PFSK-1 (cell line): ENCODE data around the gene NAALADL2.

Source experiments
- FOXP2 ChIP-seq: optimal IDR thresholded peaks from 2 replicates; pipeline ENCODE3; 2011; ENCODE audit warnings: borderline replicate concordance, control low read depth, inconsistent platforms; ENCODE audit not compliant: insufficient read depth; ENCODE audit errors: extremely low read length, extremely low read depth
- POLR2AphosphoS5 ChIP-seq: IDR thresholded peaks from 2 replicates; pipeline ENCODE4 v1.6.1; 2012; ENCODE audit warnings: low read depth, mild to moderate bottlenecking, control low read depth, low read length, moderate library complexity
- SIN3A ChIP-seq: IDR thresholded peaks from 2 replicates; pipeline ENCODE4 v1.6.1; 2012; ENCODE audit warnings: mild to moderate bottlenecking, low read length, moderate library complexity, borderline replicate concordance; ENCODE audit not compliant: insufficient read depth
- TAF1 ChIP-seq: IDR thresholded peaks from 2 replicates; pipeline ENCODE4 v1.6.1; 2012; ENCODE audit warnings: low read length, control low read depth, borderline replicate concordance; ENCODE audit not compliant: insufficient read depth

GRCh38 chr3:175417426-175417825 is 558.3 kb downstream of the NAALADL2 start:
- TF ChIP-seq POLR2AphosphoS5: no peak
- TF ChIP-seq TAF1: no peak
- no peak for TF ChIP-seq FOXP2
- no peak for TF ChIP-seq SIN3A
